T-helper 2 cell (primary cell): ENCODE measurements around the gene DAAM2.

Source experiments
- DNase-seq, 5 experiments: peaks; one replicate each; pipeline versions ENCODE4 v3.0.0 to v3.0.0-alpha.2; 2012 to 2022
- total RNA-seq, 2 donors: gene quantifications; one replicate each; lab custom pipeline; 2026; lab: John Stamatoyannopoulos, UW

Gene DAAM2
- 0.40 to 0.94 reads per million in 2 donors for total RNA-seq

DNA sequence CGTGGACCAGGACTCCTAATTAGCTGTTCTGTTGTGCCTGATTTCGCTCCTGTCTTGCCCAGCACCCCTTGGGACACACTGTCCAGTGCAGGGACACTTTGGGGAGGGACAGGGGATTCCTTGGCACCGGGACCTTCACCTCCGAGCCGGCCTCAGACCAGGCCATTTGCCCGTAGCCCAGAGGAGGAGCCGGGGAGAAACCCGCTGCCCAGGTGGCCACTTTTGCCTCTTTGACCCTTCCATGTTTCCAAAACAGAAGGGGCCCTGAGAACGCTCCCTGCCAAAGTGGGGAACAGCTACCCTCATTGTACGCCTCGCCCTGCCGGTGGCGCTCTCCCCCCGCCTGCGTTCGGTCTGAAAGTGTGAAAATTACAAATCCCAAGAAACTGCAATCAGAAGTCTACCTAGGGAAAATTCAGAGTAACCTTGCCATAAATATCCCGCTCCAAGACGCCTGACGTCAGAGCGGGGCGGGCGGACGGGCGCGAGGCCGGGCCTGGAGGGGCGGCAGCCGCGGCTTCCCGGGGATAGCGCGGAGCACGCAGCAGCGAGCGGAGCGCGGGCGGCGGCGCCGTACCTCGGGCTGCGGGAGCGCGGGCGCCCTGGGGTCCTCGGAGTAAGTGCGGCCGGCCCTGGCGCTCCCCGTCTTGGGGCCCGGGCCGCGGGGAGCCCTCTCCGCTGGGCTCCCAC, at the start of gene DAAM2:
Gene DAAM2 (plus strand): TSS at position 527 of the 690 bp plus-strand sequence. CDS start 63,927 bp downstream, outside the sequence.
- no peak for DNase-seq

DNA sequence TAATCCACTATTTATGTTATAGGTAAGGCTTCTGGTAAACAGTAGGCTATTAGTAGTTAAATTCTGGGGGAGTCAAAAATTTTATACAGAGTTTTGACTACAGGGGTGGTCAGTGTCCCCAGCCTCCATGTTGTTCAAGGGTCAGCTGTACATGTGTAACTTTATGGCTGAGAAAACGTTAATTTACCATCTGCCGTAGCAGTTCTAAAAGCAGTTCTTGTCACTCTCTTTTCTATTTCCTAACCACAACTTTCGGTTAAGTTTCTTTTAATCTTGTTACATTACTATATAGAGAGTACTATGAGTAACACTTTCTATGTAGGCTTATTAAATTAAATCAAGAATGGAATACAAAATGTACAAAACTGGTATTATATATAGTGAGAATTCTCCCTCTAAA, 45.4 kb upstream of the DAAM2 start:
- DNase-seq = no peak

- no peak for DNase-seq
Observed at GRCh38 chr6:39752835-39753724, 39.1 kb upstream of the DAAM2 start.

DNA sequence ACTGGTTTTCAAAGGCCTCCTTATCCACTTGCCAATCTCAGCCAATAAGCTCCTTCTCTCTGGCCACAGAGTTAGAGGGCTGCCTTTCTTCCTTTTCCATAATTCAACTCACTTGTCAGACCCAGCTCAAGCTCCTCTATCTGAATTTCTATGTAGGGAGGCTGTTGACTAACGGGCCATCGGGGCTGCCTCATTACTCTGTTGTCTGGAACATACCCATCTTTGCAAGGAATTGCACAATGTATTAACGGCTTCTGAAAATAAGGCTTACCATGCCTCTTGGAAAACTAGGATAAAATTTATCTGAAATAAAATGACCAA, 38.5 kb upstream of the DAAM2 start:
- DNase-seq = no peak

DNA sequence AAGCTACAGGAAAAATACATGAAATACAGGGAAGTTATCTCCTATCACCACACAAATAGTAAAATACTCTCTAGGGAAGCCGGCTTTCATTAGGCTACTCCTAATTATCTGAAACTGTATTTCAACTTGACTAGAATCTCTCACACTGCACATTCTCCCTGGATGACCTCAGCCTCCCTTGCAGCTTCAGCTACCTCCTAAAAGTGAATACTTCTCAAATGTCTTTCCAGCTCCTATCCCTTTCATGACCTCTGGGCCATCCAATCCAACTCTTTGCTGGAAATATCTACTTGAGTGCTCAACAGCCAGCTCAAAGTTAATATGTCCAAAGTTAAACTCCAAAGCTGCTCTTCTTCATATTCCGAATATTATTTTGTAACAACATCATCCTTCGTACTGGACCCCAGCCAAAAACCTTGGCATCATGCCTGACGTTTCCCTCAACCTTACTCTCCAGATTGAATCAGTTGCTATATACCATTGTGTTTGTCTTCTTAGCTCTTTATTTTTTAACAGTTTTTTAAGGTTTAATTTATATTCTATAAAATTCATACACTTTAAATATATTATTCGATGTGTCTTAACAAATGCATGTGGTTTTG, 37.6 kb upstream of the DAAM2 start:
- no peak for DNase-seq

- no peak for DNase-seq
Observed at GRCh38 chr6:39755231-39755630, 36.9 kb upstream of the DAAM2 start.

DNA sequence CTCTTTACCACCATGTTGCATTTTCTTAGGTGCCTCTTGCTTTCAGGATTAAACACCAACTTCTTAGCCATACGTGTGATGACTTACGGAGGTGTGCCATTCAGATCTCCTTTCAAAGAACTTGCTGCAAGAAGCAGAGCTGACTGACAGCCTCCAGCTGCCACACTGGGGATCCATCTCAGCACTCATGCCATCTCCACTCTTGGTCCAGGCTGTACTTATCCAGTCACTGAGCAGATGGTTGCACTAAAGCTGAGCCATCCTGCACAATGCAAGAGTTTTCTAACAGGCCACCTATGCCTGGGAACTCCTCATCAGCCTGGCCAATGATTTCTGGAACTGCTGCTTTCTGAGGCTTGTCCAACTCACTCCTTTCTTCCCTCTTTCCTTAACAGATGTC, 35.6 kb upstream of the DAAM2 start:
- DNase-seq = no peak

- no peak for DNase-seq
Observed at GRCh38 chr6:39758905-39759605, 33.1 kb upstream of the DAAM2 start.

- DNase-seq = no peak
Observed at GRCh38 chr6:39760226-39760952, 31.8 kb upstream of the DAAM2 start.

GRCh38 chr6:39765508-39766065, 26.6 kb upstream of the DAAM2 start:
- DNase-seq = no peak

- DNase-seq = no peak
Observed at GRCh38 chr6:39769012-39769411, 23.2 kb upstream of the DAAM2 start.

DNA sequence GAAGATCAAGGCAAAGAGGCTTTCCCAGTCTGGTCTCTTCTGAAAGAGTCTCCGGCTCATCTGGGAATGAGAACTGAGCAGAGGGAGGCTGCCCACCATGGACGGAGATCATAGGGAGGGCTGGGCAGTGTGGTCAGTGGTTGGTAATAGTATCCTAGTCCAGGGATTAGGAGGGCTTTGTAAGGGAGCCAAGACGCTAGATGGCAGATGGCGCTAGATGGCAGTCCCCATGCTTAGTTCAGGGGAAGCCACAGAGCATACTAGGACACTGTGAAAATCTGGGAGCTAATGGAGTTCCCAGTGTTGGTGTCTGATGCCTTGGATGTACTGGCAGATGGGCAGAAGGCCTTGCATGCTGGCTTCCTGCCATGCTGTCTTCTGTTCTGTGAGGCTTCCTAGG, 21.7 kb upstream of the DAAM2 start:
- DNase-seq = no peak

- DNase-seq = no peak
Observed at GRCh38 chr6:39772559-39773273, 19.5 kb upstream of the DAAM2 start.

- no peak for DNase-seq
Observed at GRCh38 chr6:39773782-39774181, 18.4 kb upstream of the DAAM2 start.

DNA sequence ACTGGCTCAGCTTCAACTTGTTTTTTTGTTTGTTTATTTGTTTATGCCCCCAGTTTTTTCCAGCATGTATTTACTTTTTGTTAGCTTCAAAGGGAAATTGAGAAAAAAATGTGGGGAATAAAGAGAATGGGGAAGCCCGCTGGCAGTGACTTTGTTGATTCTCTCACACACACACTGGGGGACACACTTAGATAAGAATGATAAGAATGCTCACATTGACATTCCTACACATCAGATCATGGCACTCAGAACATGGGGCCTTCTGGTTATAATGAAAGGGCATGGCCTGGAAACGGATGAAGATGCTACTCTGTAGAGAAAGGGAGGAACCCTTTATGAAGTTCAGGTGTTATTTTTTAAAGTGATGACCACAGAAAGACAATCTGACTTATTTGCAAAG, 15.6 kb upstream of the DAAM2 start:
- DNase-seq = no peak

GRCh38 chr6:39777218-39777617, 15.0 kb upstream of the DAAM2 start:
- DNase-seq = no peak

- no peak for DNase-seq
Observed at GRCh38 chr6:39777661-39778060, 14.5 kb upstream of the DAAM2 start.

- no peak for DNase-seq
Observed at GRCh38 chr6:39778581-39779255, 13.5 kb upstream of the DAAM2 start.

GRCh38 chr6:39785281-39785680, 6.9 kb upstream of the DAAM2 start:
- no peak for DNase-seq

- no peak for DNase-seq
Observed at GRCh38 chr6:39786649-39787048, 5.5 kb upstream of the DAAM2 start.

- no peak for DNase-seq
Observed at GRCh38 chr6:39787322-39787721, 4.9 kb upstream of the DAAM2 start.
